Ishikawa (cell line): ENCODE measurements around the gene CRYBA4.

Source experiments
- CEBPB ChIP-seq: IDR thresholded peaks from 2 replicates; pipeline ENCODE4 v1.6.1; 2012
- CREB1 ChIP-seq: IDR thresholded peaks from 2 replicates; pipeline ENCODE4 v1.6.1; 2012; ENCODE audit warnings: low read depth
- EGR1 ChIP-seq: IDR thresholded peaks from 2 replicates; pipeline ENCODE4 v1.6.1; 2012
- EP300 ChIP-seq: IDR thresholded peaks from 2 replicates; pipeline ENCODE4 v1.6.1; 2012; ENCODE audit warnings: borderline replicate concordance
- FOXM1 ChIP-seq: IDR thresholded peaks from 2 replicates; pipeline ENCODE4 v1.6.1; 2012; ENCODE audit warnings: low read depth, borderline replicate concordance
- NFIC ChIP-seq: IDR thresholded peaks from 2 replicates; pipeline ENCODE4 v1.6.1; 2012
- RAD21 ChIP-seq: IDR thresholded peaks from 2 replicates; pipeline ENCODE4 v1.6.1; 2012; ENCODE audit warnings: low read depth
- TAF1 ChIP-seq: IDR thresholded peaks from 2 replicates; pipeline ENCODE4 v1.6.1; 2012; ENCODE audit warnings: low read depth, mild to moderate bottlenecking
- TCF12 ChIP-seq: IDR thresholded peaks from 2 replicates; pipeline ENCODE4 v1.6.1; 2012; ENCODE audit warnings: low read depth
- TEAD4 ChIP-seq: IDR thresholded peaks from 2 replicates; pipeline ENCODE4 v1.6.1; 2012
- YY1 ChIP-seq: IDR thresholded peaks from 2 replicates; pipeline ENCODE4 v1.6.1; 2012; ENCODE audit warnings: low read depth
- ZBTB7A ChIP-seq: IDR thresholded peaks from 2 replicates; pipeline ENCODE4 v1.6.1; 2012; ENCODE audit warnings: low read depth
- TF ChIP-seq, protein P1 (sequence below): IDR thresholded peaks from 2 replicates; pipeline ENCODE4 v1.6.1; 2012
- TF ChIP-seq, protein P2 (sequence below): IDR thresholded peaks from 2 replicates; pipeline ENCODE4 v1.6.1; 2012; ENCODE audit warnings: low read depth, mild to moderate bottlenecking
- TF ChIP-seq, protein P3 (sequence below): IDR thresholded peaks from 2 replicates; pipeline ENCODE4 v1.6.1; 2012

The CRYBA4 gene

DNA sequence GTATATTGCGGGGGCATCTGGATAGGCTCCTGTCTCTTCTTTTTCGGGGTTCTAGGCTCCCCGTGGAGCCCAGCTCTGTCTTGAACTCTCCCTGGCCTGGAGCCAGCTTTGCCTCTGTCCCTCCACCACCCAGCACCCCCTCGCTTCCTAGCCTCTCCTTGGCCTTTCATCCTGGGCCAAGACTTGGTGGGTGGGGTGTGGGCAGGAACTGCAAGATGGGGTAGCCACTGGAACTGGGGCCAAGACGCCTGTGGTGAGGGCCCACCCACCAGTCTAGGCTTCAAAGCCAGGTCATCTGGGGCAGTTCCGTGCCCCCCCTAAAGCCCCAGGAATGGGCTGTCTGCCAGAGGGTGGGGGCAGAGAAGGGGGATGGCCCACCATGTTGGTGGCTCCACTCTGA, 2.3 kb upstream of the CRYBA4 start:
- TF ChIP-seq TEAD4: no peak
- no peak for TF ChIP-seq YY1
- TF ChIP-seq, protein P1, sequence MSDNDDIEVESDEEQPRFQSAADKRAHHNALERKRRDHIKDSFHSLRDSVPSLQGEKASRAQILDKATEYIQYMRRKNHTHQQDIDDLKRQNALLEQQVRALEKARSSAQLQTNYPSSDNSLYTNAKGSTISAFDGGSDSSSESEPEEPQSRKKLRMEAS: no peak
- TF ChIP-seq, protein P2, sequence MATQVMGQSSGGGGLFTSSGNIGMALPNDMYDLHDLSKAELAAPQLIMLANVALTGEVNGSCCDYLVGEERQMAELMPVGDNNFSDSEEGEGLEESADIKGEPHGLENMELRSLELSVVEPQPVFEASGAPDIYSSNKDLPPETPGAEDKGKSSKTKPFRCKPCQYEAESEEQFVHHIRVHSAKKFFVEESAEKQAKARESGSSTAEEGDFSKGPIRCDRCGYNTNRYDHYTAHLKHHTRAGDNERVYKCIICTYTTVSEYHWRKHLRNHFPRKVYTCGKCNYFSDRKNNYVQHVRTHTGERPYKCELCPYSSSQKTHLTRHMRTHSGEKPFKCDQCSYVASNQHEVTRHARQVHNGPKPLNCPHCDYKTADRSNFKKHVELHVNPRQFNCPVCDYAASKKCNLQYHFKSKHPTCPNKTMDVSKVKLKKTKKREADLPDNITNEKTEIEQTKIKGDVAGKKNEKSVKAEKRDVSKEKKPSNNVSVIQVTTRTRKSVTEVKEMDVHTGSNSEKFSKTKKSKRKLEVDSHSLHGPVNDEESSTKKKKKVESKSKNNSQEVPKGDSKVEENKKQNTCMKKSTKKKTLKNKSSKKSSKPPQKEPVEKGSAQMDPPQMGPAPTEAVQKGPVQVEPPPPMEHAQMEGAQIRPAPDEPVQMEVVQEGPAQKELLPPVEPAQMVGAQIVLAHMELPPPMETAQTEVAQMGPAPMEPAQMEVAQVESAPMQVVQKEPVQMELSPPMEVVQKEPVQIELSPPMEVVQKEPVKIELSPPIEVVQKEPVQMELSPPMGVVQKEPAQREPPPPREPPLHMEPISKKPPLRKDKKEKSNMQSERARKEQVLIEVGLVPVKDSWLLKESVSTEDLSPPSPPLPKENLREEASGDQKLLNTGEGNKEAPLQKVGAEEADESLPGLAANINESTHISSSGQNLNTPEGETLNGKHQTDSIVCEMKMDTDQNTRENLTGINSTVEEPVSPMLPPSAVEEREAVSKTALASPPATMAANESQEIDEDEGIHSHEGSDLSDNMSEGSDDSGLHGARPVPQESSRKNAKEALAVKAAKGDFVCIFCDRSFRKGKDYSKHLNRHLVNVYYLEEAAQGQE: no peak
- TF ChIP-seq EP300: no peak
- no peak for TF ChIP-seq TCF12
- peak; percentile 50 for TF ChIP-seq NFIC
- TF ChIP-seq TAF1: no peak
- no peak for TF ChIP-seq FOXM1

GRCh38 chr22:26620197-26620596, 1.6 kb upstream of the CRYBA4 start:
- TF ChIP-seq ZBTB7A (no peak), EP300 (no peak), FOXM1 (no peak), CEBPB (no peak), RAD21 (no peak), TAF1 (no peak), NFIC (no peak), TCF12 (no peak), CREB1 (no peak), EGR1 (no peak), TEAD4 (no peak)
- TF ChIP-seq, protein P3, sequence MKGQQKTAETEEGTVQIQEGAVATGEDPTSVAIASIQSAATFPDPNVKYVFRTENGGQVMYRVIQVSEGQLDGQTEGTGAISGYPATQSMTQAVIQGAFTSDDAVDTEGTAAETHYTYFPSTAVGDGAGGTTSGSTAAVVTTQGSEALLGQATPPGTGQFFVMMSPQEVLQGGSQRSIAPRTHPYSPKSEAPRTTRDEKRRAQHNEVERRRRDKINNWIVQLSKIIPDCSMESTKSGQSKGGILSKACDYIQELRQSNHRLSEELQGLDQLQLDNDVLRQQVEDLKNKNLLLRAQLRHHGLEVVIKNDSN: no peak
- TF ChIP-seq, protein P1: no peak
- TF ChIP-seq, protein P2: no peak

DNA sequence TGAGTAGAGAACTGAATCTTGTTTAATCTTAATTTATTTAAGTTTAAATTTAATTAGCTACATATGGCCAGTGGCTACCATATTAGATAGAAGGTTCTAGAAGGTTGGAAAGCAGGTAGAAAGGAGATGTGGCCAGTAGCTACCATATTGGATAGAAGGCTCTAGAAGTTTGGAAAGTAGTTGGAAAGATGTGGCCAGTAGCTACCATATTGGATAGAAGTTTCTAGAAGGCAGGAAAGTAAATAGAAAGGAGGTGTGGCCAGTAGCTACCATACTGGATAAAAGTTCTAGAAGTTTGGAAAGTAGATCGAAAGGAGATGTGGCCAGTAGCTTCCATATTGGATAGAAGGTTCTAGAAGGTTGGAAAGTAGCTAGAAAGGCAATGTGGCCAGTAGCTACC, 2.2 kb downstream of the CRYBA4 start:
- TF ChIP-seq, protein P2: no peak
- TF ChIP-seq TAF1 (no peak), EP300 (no peak), ZBTB7A (no peak), CEBPB (no peak), FOXM1 (no peak), EGR1 (no peak), YY1 (no peak), TEAD4 (no peak), NFIC (no peak)

- no peak for TF ChIP-seq EP300
- TF ChIP-seq, protein P2: no peak
- TF ChIP-seq TCF12: no peak
- TF ChIP-seq, protein P3: no peak
- no peak for TF ChIP-seq CEBPB
- no peak for TF ChIP-seq EGR1
- TF ChIP-seq TAF1: no peak
- no peak for TF ChIP-seq TEAD4
Measured at GRCh38 chr22:26624803-26625202, 3.0 kb downstream of the CRYBA4 start.
